NOMO-1 (cell line): Measurements from ENCODE around the gene TOR1AIP1.
"Not testable (repeated sequence)": the region's sequence is repeated elsewhere in the genome, so short reads cannot be mapped to it uniquely, and the experiment has no call there.

Experiments used
- DNase-seq, 2 experiments: peaks; one replicate each; lab custom pipeline; 2025; ENCODE audit not compliant: unreplicated experiment in 2 of 2; lab: John Stamatoyannopoulos, UW

Gene TOR1AIP1, protein sequence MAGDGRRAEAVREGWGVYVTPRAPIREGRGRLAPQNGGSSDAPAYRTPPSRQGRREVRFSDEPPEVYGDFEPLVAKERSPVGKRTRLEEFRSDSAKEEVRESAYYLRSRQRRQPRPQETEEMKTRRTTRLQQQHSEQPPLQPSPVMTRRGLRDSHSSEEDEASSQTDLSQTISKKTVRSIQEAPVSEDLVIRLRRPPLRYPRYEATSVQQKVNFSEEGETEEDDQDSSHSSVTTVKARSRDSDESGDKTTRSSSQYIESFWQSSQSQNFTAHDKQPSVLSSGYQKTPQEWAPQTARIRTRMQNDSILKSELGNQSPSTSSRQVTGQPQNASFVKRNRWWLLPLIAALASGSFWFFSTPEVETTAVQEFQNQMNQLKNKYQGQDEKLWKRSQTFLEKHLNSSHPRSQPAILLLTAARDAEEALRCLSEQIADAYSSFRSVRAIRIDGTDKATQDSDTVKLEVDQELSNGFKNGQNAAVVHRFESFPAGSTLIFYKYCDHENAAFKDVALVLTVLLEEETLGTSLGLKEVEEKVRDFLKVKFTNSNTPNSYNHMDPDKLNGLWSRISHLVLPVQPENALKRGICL

GRCh38 chr1:179882253-179883039 lies at the start of gene TOR1AIP1:
Gene TOR1AIP1, plus strand, starts transcription at chr1:179882285. Its CDS starts 218 bp downstream, at chr1:179882503.
- peak; percentile 95 to 96 for DNase-seq

DNA sequence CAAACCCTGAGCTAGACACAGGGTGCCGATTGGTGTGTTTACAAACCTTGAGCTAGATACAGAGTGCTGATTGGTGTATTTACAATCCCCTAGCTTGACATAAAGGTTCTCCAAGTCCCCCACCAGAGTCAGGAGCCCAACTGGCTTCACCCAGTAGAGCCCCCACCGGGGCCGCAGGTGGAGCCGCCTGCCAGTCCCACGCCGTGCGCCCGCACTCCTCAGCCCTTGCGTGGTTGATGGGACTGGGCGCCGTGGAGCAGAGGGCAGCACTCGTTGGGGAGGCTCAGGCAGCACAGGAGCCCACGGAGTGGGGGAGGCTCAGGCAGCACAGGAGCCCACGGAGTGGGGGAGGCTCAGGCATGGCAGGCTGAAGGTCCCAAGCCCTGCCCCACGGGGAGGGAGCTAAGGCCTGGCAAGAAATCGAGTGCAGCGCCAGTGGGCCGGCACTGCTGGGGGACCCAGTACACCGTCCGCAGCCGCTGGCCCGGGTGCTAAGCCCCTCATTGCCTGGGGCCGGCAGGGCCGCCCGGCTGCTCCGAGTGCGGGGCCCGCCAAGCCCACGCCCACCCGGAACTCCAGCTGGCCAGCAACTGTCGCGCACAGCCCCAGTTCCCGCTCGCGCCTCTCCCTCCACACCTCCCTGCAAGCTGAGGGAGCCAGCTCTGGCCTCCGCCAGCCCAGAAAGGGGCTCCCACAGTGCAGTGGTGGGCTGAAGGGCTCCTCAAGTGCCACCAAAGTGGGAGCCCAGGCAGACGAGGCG lies 45.2 kb upstream of the TOR1AIP1 start:
- DNase-seq = not testable (repeated sequence)

- no peak for DNase-seq
Observed at GRCh38 chr1:179840107-179840506, 42.0 kb upstream of the TOR1AIP1 start.

GRCh38 chr1:179848233-179848632 lies 33.9 kb upstream of the TOR1AIP1 start:
- no peak for DNase-seq

DNA sequence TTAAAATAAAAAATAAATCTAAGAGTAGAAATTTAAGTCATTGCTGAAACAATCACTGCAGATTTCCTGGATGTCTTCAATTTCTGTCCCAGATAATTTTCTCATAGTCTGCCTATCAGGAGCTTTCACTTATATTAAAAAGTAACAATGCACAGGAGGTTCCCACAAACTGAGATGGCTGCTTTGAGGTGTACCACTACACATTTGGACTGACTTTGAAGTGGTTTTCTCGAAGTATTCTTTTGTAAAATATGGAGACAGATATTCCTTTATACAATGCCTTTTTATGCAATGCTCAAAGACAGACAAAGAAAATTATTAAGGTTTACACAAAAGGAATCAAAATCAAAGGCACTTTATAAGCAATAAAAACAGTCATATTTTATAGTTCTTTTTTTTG lies 29.0 kb upstream of the TOR1AIP1 start:
- DNase-seq = no peak

DNA sequence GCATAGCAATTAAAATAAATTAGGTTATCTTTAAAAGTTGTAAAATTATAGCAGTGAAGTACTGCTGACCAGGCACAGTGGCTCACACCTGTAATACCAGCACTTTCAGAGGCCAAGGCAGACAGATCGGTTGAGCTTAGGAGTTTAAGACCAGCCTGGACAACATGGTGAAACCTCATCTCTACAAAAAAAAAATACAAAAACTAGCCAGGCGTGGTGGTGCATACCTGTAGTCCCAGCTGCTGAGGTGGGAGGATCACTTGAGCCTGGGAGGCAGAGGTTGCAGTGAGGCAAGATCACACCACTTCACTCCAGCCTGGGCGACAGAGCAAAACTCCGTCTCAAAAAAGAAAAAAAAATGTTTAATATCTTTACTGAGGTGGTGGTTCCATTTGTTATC lies 26.3 kb upstream of the TOR1AIP1 start:
- not testable (repeated sequence) for DNase-seq

DNA sequence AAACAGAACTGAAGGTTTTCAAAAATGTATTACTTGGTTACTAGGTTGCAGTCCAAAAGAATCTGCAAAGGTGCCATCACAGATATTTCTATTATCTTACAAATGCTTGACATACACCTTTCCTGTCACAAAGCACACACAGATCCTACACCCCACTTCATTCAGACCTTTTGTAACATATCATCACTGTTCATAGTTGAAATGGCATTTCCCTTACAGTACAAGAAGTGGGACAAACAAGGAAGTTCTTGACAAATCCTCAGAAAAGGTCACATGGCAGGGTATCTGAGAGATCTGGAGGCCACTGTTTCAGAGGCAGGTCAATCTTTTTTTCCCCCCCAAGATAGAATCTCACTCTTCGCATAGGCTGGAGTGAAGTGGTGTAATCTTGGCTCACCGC lies 25.8 kb upstream of the TOR1AIP1 start:
- DNase-seq = no peak

DNA sequence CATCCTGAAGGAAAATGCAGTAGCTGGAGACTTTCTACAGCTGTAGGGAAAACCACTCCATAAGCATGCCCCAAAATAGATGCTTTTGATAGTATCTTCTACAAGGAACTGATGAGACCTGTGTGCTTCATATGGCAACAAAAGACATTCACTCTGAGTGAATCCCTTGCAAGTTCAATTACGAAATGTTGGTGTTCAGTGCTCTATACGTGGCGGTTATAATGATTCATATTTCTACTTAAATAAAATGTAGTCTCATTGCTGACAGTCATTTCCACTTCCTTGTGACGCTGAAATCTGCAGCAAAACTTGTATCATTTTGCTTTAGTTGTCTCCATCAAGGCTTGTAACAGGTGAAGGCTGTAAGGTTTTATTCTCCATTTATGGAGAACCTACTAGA lies 25.1 kb upstream of the TOR1AIP1 start:
- DNase-seq = peak; percentile 58 to 90

GRCh38 chr1:179860652-179861051 lies 21.4 kb upstream of the TOR1AIP1 start:
- no peak for DNase-seq

- no peak for DNase-seq
Observed at GRCh38 chr1:179865377-179865776, 16.7 kb upstream of the TOR1AIP1 start.

DNA sequence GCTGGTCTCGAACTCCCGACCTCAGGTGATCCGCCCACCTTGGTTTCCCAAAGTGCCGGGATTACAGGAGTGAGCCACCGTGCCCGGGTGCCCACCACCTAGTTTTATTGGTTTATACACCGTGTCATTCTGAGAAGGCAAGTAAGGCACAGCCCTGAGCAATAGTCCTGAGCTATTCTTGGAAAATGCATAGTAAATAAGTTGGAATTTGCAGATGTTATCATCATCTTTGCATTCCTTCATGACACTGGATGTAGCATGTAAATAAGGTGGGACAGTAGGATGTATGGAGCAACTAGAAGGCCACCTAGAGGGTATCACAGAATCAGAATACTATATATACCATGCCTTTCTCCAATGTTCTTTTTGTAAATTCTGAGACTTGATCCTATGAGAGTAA lies 15.5 kb upstream of the TOR1AIP1 start:
- no peak for DNase-seq

DNA sequence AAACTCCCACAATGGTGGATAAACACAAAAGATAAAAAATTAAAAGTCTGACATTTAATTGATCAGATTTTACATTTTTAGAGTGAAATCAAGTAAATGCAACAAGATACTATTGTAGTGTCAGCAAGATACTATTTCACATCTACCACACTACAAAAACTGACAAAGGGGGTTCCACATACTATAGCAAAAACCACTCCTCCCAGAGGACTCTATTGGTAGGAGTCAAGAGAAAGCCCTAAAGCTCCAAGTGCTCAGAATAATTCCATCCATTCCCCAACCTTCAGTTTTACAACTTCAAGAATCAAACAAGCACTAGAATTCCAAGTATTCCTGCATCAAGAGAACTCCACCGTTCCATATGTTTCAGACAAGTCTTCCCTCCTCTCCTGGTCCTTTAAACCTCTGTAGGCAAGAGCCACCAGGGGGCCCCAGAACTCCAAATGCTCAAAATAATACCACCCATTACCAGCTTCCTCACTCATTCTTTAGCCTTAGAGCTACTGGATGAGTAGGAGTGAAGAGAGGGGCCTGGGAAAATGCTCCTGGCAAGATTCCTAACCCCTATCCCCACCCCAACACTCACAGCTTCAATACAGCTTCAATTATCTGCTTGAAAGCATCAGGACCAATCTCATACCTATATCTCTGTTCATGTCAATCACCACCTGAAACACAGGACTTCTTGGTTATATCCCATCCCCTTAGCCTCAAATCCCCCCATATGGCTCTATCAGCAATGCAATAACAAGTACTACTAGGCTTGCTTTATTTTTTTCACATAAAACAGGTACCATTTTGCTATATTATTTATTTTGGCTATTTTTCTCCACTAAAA lies 14.4 kb upstream of the TOR1AIP1 start:
- peak in 1 of 2 experiments; percentile 39 for DNase-seq

- DNase-seq = no peak
Observed at GRCh38 chr1:179870870-179871269, 11.2 kb upstream of the TOR1AIP1 start.

DNA sequence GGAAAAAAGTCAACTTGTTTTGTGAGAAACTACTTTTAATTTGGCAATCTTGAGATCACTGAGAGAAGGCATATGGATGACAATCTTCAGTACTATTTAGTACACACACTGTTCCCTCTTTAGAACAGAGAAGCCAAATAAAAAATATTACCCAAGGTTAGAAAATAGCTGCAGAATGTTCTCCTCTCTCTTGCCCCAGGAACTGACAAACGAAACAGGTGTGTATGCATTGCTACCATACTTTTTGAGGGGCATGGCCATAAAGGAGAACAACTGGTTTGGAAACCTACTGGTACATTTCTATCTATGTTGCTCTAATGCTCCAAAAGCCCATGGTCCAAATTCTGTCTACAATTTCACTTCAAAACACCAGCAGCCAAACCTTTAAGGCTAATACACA lies 10.1 kb upstream of the TOR1AIP1 start:
- no peak for DNase-seq

DNA sequence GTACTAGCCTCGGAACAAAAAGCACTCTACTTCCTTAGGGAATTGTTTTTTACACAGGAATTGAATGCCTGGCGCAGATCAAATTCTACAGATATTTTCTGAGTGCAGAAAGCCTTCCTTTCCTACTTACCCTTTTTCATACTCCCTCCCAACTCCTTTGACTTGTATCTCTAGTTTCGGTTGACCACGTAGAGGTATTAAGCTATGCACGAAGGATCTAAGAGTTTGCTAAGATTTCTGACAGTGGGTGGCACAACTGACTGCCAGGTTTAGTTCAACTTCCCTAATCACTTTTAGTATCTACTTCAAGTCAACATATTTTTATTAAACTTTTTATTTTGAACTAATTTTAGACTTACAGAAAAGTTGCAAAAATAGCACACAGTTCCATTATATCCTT lies 9.5 kb upstream of the TOR1AIP1 start:
- DNase-seq = peak in 1 of 2 experiments; percentile 16

DNA sequence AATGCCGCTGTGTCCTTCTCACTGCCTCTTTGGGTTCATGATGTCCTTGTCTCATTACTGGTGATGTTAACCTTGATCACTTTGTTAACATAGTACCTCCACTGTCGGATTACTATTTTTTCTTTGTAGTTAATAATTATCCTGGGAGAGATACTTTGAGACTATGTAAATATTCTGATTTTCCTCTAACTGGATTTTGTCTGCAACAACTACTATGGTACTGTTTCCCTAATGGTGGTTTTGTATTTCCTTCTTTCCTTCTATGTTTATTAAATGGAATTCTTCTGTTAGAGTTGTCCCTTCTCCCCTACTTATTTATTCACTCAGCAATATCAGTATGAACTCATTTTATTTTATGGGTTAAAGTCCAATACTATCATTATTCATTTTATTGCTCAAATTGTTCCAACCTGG lies 8.6 kb upstream of the TOR1AIP1 start:
- no peak for DNase-seq

GRCh38 chr1:179875596-179876299 lies 6.3 kb upstream of the TOR1AIP1 start:
- DNase-seq = no peak

DNA sequence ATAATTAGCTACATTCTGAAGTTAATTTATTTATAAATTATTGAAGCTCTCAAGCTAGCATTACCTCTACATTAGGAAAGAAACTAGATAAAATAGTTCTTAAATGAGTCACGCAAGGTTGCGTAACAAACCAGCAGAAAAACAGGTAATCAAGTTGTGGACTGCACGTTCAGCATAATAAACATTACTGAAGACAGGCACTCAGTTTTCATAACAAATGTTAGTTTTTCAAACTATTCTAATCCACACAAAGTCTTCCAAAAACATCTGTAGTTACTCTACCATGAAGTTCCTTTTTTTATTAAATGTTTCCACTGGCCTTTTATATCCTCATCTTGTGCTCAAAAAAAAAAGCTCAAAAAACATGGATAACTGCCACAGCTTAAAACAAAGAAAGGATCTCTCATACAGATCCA lies 5.8 kb upstream of the TOR1AIP1 start:
- DNase-seq = peak; percentile 22 to 51

- DNase-seq = peak; percentile 86 to 90
Observed at GRCh38 chr1:179877586-179878265, 4.4 kb upstream of the TOR1AIP1 start, which contains the start of gene TOR1AIP2. Gene TOR1AIP2, minus strand, starts transcription at chr1:179877803. Its CDS starts 25,138 bp downstream, at chr1:179852665.
